Stimulated activated CD8-positive, alpha-beta memory T cell treated with anti-CD3 and anti-CD28 coated beads, Interleukin-2, amount 100 ng/mL, for 48 hours (primary cell): ENCODE results near the gene UBAC1.
"Not testable (repeated sequence)": the region's sequence is repeated elsewhere in the genome, so short reads cannot be mapped to it uniquely, and the experiment has no call there.

ENCODE experiments used
- DNase-seq, 2 donors: peaks; one replicate each; pipeline ENCODE4 v3.0.0-alpha.2; 2020; ENCODE audit warnings: low read depth in 2 of 2

The UBAC1 gene

DNA sequence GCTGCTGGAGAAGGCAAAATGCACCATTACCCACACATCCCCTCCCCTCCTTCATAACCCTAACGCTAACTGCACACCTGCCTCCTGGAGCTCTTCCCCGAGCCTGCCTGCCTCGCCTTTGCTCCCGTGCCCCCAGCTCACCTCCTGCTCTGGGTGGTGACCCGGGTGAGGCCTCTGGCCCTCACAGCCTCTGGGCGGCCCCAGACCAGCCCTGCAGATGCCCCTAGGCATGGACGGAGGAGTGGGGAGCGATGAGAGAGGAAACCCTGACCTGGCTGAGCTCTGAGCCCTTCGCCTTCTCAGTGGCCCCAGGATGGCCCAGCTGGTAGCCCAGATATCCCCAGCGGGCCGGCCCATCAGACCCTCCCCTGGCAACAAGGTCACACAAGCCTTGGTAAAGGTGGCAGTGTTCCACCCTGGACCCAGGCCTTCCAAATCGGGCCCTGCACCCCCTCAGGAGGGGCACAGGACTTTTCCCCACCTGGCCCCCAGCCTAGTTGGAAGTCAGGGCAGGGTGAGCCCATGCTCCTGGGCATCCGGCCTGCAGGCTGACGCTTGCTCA is 39.3 kb downstream of the UBAC1 start:
- DNase-seq = no peak

DNA sequence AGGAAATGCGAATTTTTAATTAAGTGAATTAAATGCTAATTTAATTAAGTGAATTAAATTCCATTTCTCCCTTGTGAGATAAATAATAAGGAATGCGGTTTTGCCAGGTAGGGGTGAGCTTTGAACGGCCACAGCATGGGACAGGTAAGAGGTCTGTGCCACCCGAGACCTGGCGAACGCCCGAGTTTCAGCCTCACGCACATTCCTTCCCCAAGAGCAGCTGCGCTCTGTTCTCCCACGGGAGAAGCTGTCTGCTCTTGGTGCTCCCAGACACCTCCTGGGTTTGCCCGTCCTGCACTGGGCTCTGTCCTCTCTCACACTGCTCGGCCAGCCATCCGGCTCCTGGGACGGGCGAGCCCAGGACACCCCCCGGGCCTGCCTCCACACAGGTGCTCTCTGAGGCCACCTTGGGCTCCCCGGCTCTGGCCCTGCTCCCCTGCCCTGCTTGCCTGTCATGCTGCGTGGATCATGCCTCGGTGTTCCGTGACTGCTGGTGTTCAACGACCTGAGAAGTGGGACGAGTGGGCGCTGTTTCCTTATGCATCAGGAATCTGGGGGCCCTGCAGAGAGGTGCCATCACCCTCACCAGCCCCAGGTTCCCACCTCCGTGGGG is 40.1 kb downstream of the UBAC1 start:
- DNase-seq = no peak

DNA sequence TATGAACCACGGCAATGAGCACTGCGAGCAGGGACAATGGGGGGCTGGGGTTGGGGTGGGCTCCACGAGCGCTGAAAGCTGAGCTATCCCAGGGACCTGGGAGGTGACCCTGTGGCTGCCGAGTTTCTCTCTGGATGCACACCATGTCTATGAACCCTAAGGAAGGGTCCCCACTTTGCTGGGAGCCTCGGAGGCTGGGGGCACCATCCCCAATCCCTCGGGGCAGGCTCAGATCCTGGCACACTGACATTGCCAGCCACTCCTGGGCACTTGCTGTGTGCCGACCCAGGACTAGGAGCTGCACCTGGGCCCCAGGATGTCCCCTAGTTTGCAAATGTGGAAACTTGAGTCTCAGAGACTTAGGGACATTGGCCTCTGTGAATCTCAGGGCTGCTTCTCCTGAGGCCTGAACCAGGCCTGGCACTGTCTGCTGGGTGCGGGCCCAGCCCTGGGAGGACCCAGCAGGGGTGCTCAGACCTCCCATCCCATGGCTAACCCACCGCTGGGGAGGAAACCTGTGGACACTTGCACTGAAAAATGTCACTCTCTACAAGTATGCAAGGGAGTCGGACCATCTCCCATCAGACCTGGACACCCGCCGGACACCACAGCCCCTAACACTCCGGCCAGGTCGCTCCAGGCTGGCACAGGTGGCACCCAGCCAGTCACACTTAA is 40.8 kb downstream of the UBAC1 start:
- no peak for DNase-seq

GRCh38 chr9:135919318-135919890 is 41.8 kb downstream of the UBAC1 start:
- DNase-seq = no peak

- not testable (repeated sequence) for DNase-seq
Observed at GRCh38 chr9:135916227-135916626, 44.9 kb downstream of the UBAC1 start.

DNA sequence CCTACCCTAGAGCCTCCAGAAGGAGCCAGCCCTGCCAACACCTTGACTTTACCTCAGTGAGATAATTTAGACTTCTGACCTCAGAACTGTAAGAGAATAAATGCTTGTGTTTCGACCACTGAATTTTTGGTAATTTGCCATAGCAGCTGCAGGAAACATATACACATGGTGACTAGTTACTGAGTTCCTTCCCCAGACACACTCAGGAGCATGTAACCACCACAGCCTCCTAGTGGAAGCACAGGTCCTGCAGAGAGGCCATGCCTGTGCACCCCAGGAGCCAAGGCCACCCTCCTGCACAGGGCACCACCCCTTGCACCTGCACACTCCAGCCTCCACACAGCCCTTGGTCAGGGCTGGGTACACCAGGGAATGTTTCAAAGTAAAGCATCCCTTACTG is 46.3 kb downstream of the UBAC1 start:
- DNase-seq = no peak

DNA sequence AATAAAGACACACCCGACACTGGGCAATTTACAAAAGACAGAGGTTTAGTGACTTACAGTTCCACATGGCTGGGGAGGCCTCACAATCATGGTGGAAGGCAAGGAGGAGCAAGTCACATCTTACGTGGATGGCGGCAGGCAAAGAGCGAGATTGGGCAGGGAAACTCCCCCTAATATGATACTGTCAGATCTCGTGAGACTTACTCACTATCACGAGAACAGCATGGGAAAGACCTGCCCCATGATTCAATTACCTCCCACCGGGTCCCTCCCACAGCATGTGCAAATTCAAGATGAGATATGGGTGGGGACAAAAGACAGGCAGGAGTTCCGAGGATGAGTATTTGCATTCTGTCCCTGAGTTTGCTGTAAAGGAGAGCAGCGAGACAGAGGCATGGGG is 49.9 kb downstream of the UBAC1 start:
- not testable (repeated sequence) for DNase-seq

GRCh38 chr9:135910757-135911156 is 50.4 kb downstream of the UBAC1 start:
- no peak for DNase-seq

DNA sequence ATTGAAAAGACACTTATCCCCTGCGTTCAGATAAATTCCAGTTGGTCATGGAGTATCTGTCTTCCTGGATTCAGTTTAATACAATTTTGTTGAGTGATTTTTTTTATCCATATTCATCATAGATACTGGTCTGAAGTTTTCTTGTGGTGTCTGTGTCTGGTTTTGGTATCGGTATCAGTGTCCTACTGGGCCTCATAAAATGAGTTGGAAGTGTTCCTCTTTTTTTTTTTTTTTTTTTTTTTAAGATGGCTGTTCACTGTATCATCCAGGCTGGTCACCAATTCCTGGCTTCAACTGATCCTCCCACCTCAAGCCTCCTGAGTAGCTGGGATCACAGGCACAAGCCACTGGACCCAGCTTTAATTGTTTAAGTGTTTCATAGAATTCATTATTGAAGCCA is 51.0 kb downstream of the UBAC1 start:
- no peak for DNase-seq

GRCh38 chr9:135909371-135909770 is 51.8 kb downstream of the UBAC1 start:
- no peak for DNase-seq

- DNase-seq = no peak
Observed at GRCh38 chr9:135908754-135909204, 52.4 kb downstream of the UBAC1 start.

GRCh38 chr9:135908093-135908753 is 53.0 kb downstream of the UBAC1 start:
- DNase-seq = no peak

- DNase-seq = peak; percentile 92 to 96
Observed at GRCh38 chr9:135907431-135908092, 53.6 kb downstream of the UBAC1 start, which contains the start of gene CAMSAP1. CAMSAP1 (minus strand) TSS chr9:135907546; CDS start chr9:135907159, 387 bp downstream.

DNA sequence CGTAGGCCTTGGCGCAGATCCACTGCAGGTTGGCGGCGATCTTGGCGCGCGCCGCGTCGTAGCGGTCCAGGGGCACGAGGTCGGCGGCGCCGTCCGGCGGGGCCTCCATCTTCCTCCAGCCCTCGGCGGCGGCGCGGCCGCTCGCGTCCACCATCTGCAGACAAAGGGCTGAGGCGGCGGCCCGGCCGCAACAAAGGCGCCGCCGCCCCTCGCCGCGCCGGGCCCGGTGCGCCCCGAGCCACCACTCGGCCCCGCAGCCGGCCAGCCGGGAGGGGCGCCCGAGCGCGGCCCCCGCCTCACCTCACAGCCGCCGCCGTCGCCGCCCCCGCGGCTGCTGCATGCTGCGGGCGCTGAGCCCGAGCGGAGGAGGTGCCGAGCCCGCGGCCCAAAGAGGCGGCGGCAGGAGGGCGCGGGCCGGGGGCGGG is 54.2 kb downstream of the UBAC1 start:
- DNase-seq = no peak

DNA sequence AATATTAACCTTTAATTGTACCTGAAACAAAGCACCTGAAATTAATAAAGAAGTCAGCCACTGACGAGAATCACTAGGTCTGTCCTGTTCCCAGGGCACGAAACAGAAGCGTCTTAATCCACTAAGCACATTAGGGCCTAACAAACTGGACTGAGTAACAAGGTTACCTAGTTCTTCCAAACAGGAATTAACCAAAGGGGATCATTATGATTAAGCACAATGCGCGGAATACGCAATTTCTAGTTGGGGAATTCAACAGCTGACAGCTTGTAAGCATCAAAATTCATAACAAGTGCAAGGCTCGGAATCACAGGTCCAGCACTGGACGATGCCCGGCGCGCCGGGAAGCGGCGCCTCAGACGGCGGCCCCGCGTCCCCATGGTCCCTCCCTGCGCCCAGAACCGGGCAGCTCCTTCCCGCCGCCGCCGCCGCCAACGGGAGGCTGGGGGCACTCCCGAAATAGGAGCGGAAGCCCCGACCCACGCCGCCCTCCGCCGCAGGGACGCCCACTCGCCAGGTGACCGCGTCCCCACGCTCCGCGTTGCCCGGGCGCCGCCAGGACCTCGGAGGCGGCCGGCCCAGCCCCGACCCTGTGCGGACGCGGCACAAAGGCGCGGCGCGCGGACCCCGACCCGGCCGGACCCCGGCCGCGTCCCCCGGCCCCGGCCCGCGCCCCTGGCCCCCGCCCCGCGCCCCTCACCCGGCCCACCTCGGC is 54.7 kb downstream of the UBAC1 start:
- no peak for DNase-seq

- DNase-seq = peak in 1 of 2 donors; percentile 61
Observed at GRCh38 chr9:135905380-135906258, 55.6 kb downstream of the UBAC1 start.

GRCh38 chr9:135903786-135904520 is 57.2 kb downstream of the UBAC1 start:
- DNase-seq = no peak

DNA sequence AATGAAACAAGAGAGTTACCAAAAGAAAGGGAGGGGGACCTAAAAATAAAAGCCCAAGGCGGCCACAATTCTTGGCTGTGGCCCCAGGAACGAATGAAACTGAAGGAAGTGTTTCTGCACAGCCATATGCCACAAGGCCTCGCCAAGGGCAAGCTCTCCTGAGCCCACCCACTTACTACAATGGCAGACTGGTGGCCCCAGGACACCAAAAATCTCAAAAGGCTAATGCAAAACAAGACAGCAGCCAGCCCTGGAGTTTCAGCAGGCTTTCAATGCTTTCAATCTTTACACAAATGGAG is 57.9 kb downstream of the UBAC1 start:
- no peak for DNase-seq

DNA sequence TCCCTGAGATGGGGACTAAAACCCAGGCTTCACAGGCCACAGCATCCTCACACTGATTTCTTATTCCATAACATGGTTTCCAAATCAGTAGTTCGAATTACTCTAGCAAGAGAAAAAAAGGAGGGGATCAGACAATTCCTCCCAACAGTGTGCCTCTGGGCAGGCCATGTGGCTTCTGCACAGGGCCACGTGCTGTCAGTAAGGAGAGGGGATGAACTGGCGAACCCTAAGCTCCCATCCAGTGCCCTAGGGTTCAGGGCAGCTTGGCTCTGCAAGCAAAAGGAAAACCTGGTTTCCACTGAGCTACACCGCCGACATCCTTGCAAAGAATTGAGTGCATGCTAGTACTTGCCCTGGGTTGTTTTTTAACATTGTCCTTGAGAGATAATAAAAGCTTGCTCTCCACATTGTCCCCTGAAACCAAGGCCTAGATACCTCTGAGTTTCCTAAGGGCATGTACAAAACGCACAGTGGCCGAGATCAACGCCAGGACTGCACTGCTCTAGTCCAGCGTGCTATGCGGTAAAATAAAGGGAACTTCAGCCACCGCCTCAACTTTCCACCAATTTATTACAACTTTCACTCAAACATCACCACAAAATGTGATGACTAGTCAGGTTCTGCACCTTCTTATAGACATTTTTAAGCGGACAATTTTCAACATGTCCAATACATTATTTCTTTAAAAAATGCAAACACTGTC is 58.4 kb downstream of the UBAC1 start:
- DNase-seq = no peak
